Measurements from ENCODE around the gene BPIFB1. TPM values are rescaled to one million over a fixed set of nuclear protein-coding genes. Genes with fewer than 3 reads are reported as not detected.

The BPIFB1 gene
- total and polyA plus RNA-seq, 2 donors (not counting 3 experiments of a cell fraction or from before 2014, with no cell fraction given), result not detected

- Histone ChIP-seq H3K4me3 (replicated peaks in 1 of 3; ENCODE audit: insufficient read depth in 1 of 3, low read depth in 1 of 3, low read length in 3 of 3) (no peak overlapping the region), H3K4me2 (ENCODE audit: insufficient read depth, low read length) (no peak overlapping the region), H3K79me2 (ENCODE audit: control insufficient read depth, insufficient read depth, low read length) (no peaks in the 10 kb centered on the region), H3K9me1 (replicated peaks; ENCODE audit: control insufficient read depth, extremely low read depth, insufficient read depth, low read length) (no peaks in the 10 kb centered on the region), H3K36me3 (ENCODE audit: control insufficient read depth in 2 of 2, extremely low read depth in 1 of 2, insufficient read depth in 2 of 2, low read length in 2 of 2) (no peaks in the 10 kb centered on the region), H4K20me1 (replicated peaks; ENCODE audit: control insufficient read depth, extremely low read depth, insufficient read depth, low read length) (no peaks in the 10 kb centered on the region), H3K9me3 (replicated peaks; ENCODE audit: control insufficient read depth, insufficient read depth, low read length) (no peaks in the 10 kb centered on the region), H3K4me1 (ENCODE audit: control insufficient read depth, extremely low read depth, insufficient read depth, low read length) (no peaks in the 10 kb centered on the region), H2AFZ (ENCODE audit: low read depth, low read length) (no peak overlapping the region), H3K9ac (replicated peaks; ENCODE audit: extremely low read depth, insufficient read depth, low read length) (no peak overlapping the region), H3K27me3 (ENCODE audit: control insufficient read depth in 2 of 2, insufficient read depth in 2 of 2, low read length in 2 of 2) (no peaks in the 10 kb centered on the region), H3K27ac (ENCODE audit: insufficient read depth, low read depth, low read length) (no peak overlapping the region)
- no TSS peak for BruUV-seq (replicated peaks)
- CTCF ChIA-PET, result no interaction called here
- intact Hi-C loops (cut with micrococcal nuclease) (no loop called here), dilution Hi-C loops (cut with MboI; ENCODE audit: extremely low pct_ligation_motif_present, low sequenced_read_pairs) (no loop called here)
- FAIRE-seq (no peak), DNase-seq (ENCODE audit: low read depth, low spot score) (no peak)
- TF ChIP-seq EZH2 (IDR thresholded peaks at IDR 0.05; ENCODE audit: borderline replicate concordance, low read depth, low read length, severe bottlenecking) (no peak), FOS (IDR thresholded peaks at IDR 0.05; ENCODE audit: borderline replicate concordance, insufficient read depth, low read length) (no peak), GATA2 (IDR thresholded peaks at IDR 0.05; ENCODE audit: insufficient read depth, insufficient read length, low read depth, low read length) (no peak), POLR2A (IDR thresholded peaks at IDR 0.05; ENCODE audit: low read depth, low read length) (no peak), JUN (IDR thresholded peaks at IDR 0.05; ENCODE audit: borderline replicate concordance, insufficient read depth, insufficient read length, low read depth) (no peak), POLR2AphosphoS5 (IDR thresholded peaks at IDR 0.05; ENCODE audit: insufficient read depth, low read depth, low read length) (no peak), MYC (IDR thresholded peaks at IDR 0.05; ENCODE audit: low read depth, low read length) (no peak)
- TF ChIP-seq, protein P1, sequence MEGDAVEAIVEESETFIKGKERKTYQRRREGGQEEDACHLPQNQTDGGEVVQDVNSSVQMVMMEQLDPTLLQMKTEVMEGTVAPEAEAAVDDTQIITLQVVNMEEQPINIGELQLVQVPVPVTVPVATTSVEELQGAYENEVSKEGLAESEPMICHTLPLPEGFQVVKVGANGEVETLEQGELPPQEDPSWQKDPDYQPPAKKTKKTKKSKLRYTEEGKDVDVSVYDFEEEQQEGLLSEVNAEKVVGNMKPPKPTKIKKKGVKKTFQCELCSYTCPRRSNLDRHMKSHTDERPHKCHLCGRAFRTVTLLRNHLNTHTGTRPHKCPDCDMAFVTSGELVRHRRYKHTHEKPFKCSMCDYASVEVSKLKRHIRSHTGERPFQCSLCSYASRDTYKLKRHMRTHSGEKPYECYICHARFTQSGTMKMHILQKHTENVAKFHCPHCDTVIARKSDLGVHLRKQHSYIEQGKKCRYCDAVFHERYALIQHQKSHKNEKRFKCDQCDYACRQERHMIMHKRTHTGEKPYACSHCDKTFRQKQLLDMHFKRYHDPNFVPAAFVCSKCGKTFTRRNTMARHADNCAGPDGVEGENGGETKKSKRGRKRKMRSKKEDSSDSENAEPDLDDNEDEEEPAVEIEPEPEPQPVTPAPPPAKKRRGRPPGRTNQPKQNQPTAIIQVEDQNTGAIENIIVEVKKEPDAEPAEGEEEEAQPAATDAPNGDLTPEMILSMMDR (IDR thresholded peaks at IDR 0.05; ENCODE audit: extremely low read depth in 1 of 2, insufficient read depth in 1 of 2, low read depth in 1 of 2, low read length in 2 of 2), result no peak
- POLR2A ChIA-PET, result no interaction called here
Observed at GRCh38 chr20:33242319-33243100, 40.5 kb upstream of the BPIFB1 start.
